BE2C (cell line): ENCODE data around the gene LDLRAD3.

ENCODE experiments used
- DNase-seq: peaks from one replicate; pipeline ENCODE4 v3.0.0-alpha.2; 2020
- H3K27me3 ChIP-seq: fragments of 250-450 bp; sonication (Bioruptor Pico); 2 replicates; pipeline ENCODE4 v1.5.1; 2020; ENCODE audit warnings: mild to moderate bottlenecking
- H3K36me3 ChIP-seq: fragments of 250-450 bp; sonication (Bioruptor Pico); 2 replicates; pipeline ENCODE4 v1.5.1; 2020; ENCODE audit warnings: mild to moderate bottlenecking
- H3K4me1 ChIP-seq: fragments of 250-450 bp; sonication (Bioruptor Pico); 2 replicates; pipeline ENCODE4 v1.5.1; 2020
- H3K4me3 ChIP-seq: 2 replicates; pipeline ENCODE4 v1.5.1; 2011; ENCODE audit warnings: low read depth, low read length
- H3K9me3 ChIP-seq: fragments of 250-450 bp; sonication (Bioruptor Pico); 2 replicates; pipeline ENCODE4 v1.5.1; 2020
- TF ChIP-seq, protein P1 (sequence below): IDR thresholded peaks from 2 replicates; pipeline ENCODE4 v1.5.1; 2012; ENCODE audit warnings: mild to moderate bottlenecking, low read depth, low read length

Gene LDLRAD3

DNA sequence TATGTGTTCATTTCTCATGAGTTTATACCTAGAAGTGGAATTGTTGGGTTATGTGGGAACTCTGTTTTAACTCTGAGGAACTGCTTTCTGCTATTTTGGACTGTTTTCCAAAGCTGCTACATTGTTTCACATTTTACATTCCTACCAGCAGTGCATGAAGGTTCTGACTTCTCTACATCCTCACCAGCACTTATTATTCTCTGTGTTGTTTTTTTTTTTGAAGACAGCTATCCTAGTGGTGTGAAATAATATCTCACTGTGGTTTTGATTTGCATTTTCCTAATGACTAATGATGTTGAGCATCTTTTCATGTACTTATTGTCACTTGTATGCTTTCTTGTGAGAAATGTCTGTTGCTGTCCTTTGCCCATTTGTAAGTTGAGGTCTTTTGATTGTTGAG is 175.4 kb downstream of the LDLRAD3 start:
- no peaks in the 10 kb centered on the region for H3K27me3 ChIP-seq
- DNase-seq = no peak
- H3K4me1 ChIP-seq = no peaks in the 10 kb centered on the region
- TF ChIP-seq, protein P1, sequence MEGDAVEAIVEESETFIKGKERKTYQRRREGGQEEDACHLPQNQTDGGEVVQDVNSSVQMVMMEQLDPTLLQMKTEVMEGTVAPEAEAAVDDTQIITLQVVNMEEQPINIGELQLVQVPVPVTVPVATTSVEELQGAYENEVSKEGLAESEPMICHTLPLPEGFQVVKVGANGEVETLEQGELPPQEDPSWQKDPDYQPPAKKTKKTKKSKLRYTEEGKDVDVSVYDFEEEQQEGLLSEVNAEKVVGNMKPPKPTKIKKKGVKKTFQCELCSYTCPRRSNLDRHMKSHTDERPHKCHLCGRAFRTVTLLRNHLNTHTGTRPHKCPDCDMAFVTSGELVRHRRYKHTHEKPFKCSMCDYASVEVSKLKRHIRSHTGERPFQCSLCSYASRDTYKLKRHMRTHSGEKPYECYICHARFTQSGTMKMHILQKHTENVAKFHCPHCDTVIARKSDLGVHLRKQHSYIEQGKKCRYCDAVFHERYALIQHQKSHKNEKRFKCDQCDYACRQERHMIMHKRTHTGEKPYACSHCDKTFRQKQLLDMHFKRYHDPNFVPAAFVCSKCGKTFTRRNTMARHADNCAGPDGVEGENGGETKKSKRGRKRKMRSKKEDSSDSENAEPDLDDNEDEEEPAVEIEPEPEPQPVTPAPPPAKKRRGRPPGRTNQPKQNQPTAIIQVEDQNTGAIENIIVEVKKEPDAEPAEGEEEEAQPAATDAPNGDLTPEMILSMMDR = no peak
- no peak overlapping the region for H3K4me3 ChIP-seq
- H3K36me3 ChIP-seq = no peaks in the 10 kb centered on the region
- H3K9me3 ChIP-seq = no peaks in the 10 kb centered on the region

DNA sequence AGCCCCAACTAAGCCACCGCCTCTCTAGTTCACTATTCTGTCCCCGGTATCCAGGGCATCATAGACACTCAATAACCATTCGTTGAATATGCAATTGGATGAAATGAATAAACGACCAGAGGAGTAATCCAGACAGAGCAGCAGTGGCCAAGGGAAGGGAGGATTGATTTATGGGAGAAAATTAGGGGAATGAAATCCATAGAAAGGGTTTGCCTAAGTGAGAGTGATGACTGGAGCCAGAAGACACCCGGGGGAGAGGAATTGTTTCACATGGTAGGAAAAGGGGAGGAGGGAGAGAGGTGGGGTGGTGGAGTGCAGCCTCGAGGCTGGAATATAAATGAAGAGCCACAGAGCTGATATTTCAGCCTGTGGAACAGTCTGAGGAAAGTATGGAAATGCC is 177.2 kb downstream of the LDLRAD3 start:
- no peak for DNase-seq
- Histone ChIP-seq H3K27me3 (no peaks in the 10 kb centered on the region), H3K4me3 (no peak overlapping the region), H3K9me3 (no peaks in the 10 kb centered on the region), H3K36me3 (no peaks in the 10 kb centered on the region), H3K4me1 (no peaks in the 10 kb centered on the region)
- TF ChIP-seq, protein P1 = no peak

DNA sequence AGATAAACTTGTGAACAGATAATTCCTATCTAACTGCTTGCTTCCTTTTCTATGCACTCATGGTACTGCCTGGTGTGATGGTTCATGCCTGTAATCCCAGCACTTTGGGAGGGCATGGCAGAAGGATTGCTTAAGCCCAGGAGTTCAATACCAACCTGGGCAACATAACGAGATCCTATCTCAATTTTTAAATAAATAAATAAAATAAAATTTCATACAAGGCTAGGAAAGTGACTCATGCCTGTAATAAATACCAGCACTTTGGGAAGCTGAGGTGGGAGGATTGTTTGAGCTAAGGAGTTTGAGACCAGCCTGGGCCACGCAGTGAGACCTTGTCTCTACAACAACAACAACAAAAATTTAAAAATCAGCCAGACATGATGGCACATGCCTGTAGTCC is 178.8 kb downstream of the LDLRAD3 start:
- no peaks in the 10 kb centered on the region for H3K27me3 ChIP-seq
- H3K36me3 ChIP-seq = no peaks in the 10 kb centered on the region
- no peaks in the 10 kb centered on the region for H3K9me3 ChIP-seq
- no peak overlapping the region for H3K4me3 ChIP-seq
- no peak for DNase-seq
- no peaks in the 10 kb centered on the region for H3K4me1 ChIP-seq
- TF ChIP-seq, protein P1 = no peak

DNA sequence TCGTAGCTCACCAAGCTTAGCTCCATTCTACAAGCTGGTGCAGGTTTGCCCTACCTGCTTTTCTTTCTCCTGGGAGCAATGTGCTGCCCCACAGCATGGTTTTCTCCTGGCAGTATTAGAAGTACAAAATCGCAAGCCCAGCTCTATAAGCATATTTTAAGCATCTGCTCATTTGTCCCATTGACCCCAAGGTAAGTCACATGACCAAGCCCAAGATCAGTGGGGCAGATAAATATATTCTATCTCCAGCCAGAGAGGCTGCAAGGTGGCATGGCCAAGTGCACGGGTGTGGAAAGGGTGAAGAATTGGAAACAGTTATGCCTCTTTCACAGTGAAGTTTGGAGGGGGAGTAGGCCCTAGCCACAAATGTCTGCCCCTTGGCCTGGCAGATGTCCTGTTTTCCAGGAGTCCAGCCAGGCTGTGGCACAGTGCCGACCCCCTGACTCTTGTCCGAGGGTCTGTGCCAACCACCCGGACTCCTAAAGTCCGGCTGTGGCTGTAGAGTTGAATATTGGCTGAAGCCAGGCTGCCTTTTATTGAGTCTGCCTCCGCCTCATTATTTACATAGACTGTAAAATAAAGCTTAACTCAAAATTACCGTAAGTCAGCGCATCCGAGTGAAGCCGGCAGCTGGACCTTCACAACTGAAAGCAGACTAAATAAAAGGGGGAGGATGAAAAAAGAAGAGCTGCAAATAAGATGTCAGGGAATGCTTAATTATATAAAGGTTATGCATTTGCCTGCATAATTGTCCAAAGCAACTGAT is 179.7 kb downstream of the LDLRAD3 start:
- Histone ChIP-seq H3K27me3 (no peaks in the 10 kb centered on the region), H3K9me3 (no peaks in the 10 kb centered on the region), H3K4me3 (no peak overlapping the region), H3K4me1 (no peaks in the 10 kb centered on the region), H3K36me3 (no peaks in the 10 kb centered on the region)
- DNase-seq = no peak
- TF ChIP-seq, protein P1 = no peak

DNA sequence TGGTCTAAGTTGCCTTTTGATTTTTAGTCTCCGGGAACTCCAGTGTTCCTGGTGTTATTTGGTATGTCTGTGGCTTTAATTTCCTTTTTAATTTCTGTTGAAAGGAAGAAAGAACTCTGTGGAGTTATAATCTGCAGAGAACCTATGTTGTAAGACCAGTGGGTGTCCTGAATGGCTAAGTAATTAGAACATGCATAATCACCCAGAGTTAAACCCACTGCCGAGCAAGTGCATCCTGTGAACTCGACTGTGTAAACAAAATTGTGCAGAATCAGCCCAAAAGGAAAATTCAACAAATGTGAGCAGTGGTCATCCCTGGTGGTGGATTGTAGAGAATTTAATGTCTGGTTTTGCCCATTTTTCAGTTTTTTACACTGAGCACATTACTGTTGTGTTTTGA is 182.8 kb downstream of the LDLRAD3 start:
- H3K4me3 ChIP-seq = no peak overlapping the region
- TF ChIP-seq, protein P1 = no peak
- no peak for DNase-seq
- H3K9me3 ChIP-seq = no peaks in the 10 kb centered on the region
- no peaks in the 10 kb centered on the region for H3K36me3 ChIP-seq
- H3K4me1 ChIP-seq = no peaks in the 10 kb centered on the region
- no peaks in the 10 kb centered on the region for H3K27me3 ChIP-seq

DNA sequence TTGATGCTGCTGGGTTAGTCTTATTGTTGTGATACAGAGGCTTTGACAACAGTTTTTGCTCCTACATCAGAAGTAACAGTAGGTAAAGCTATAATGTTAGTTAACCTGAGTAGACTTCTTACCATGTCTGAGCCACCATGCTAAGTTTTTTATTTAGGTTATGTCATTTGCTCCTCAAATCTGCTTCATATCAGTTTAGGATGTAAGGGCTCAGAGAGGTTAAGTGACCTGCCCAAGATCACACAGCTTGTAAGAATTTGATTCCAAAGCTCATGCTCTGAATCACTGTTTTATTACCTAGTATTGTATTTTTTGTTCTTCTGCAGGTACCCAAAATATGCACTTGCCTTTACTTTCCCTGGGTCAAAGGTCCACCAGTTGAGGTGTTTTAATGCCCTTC is 183.7 kb downstream of the LDLRAD3 start:
- no peaks in the 10 kb centered on the region for H3K4me1 ChIP-seq
- no peak overlapping the region for H3K4me3 ChIP-seq
- TF ChIP-seq, protein P1 = no peak
- H3K9me3 ChIP-seq = no peaks in the 10 kb centered on the region
- H3K27me3 ChIP-seq = no peaks in the 10 kb centered on the region
- DNase-seq = no peak
- H3K36me3 ChIP-seq = no peaks in the 10 kb centered on the region
